Right lobe of liver (tissue), 4 donors: ENCODE data around the gene ARHGEF9.

ENCODE experiments used
- CTCF ChIP-seq, 4 donors: fragments of 200-600 bp in 3 of 4; fragments of 450-650 bp in 1 of 4; IDR thresholded peaks; one replicate each; pipeline versions ENCODE4 v1.5.1 to v1.8.0; 2016 to 2022; ENCODE audit warnings: antibody characterized with exemption in 4 of 4, mild to moderate bottlenecking in 2 of 4
- POLR2A ChIP-seq: fragments of 450-650 bp; IDR thresholded peaks from one replicate; pipeline ENCODE4 v1.6.1; 2017; ENCODE audit warnings: antibody characterized with exemption, mild to moderate bottlenecking
- donor health status: DM: no; HTN: no; CAD: no.
- donor health status: DM: no; HTN: no; CAD: no.
- donor health status: DM: no; HTN: yes; CAD: no.

GRCh38 chrX:63658920-63659319 lies 126.1 kb downstream of the ARHGEF9 start:
- TF ChIP-seq CTCF (IDR thresholded peaks at IDR 0.05) (no peak), POLR2A (no peak)
